ENCODE results near the gene PRRG1. TPM values are rescaled to one million over a fixed set of nuclear protein-coding genes. Genes with fewer than 3 reads are reported as not detected.
"Not testable (repeated sequence)": the region's sequence is repeated elsewhere in the genome, so short reads cannot be mapped to it uniquely, and the experiment has no call there.

The PRRG1 gene
- polyA plus RNA-seq, 1 donor from 2014 or later = 9.1 TPM

DNA sequence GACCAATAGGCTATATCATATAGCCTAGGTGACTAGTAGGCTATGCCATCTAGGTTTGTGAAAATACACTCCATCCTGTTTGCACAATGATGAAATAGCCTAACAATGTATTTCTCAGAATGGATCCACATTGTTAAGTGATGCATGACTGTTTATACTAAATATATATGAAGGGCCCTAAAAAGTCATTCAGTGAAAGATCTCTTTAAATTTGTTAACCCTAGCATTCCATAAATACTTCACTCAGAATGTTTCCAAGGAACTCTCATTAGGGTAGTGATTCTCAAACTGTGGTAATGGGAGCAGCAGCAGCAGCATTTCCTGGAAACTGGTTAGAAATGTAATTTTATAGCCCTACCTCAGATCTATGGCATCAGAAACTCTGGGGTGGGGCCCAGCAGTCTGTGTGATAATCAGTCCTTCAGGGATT is 74.9 kb downstream of the PRRG1 start:
- Histone ChIP-seq H3K9me3 (ENCODE audit: low read length) (no peaks in the 10 kb centered on the region), H3K27me3 (ENCODE audit: insufficient read depth, low read depth, low read length) (no peaks in the 10 kb centered on the region), H2AFZ (ENCODE audit: low read depth, low read length) (no peak overlapping the region), H3K4me2 (ENCODE audit: low read length) (no peak overlapping the region), H3K36me3 (ENCODE audit: insufficient read depth, low read length) (no peaks in the 10 kb centered on the region), H4K20me1 (ENCODE audit: insufficient read depth) (no peaks in the 10 kb centered on the region), H3F3A (ENCODE audit: insufficient read depth, low read length, poor library complexity, severe bottlenecking) (no peaks in the 10 kb centered on the region), H3K79me2 (replicated peaks; ENCODE audit: insufficient read depth, low read length) (no peaks in the 10 kb centered on the region), H3K9ac (ENCODE audit: low read length) (no peak overlapping the region), H3K27ac (ENCODE audit: low read length) (no peak overlapping the region), H3K4me3 (ENCODE audit: low read length) (no peak overlapping the region), H3K9me2 (ENCODE audit: insufficient read depth, low read length) (no peaks in the 10 kb centered on the region)
- TF ChIP-seq MXI1 (conservative IDR thresholded peaks at IDR 0.05; ENCODE audit: poor library complexity, severe bottlenecking) (no peak), EP300 (conservative IDR thresholded peaks at IDR 0.05; ENCODE audit: poor library complexity, severe bottlenecking) (no peak), EZH2 (IDR thresholded peaks at IDR 0.05; ENCODE audit: borderline replicate concordance, insufficient read depth, low read length, poor library complexity, severe bottlenecking) (no peak), RAD21 (conservative IDR thresholded peaks at IDR 0.05) (no peak), SMC3 (conservative IDR thresholded peaks at IDR 0.05; ENCODE audit: poor library complexity) (no peak), TAF1 (IDR thresholded peaks at IDR 0.05; ENCODE audit: low read depth) (no peak), POLR2AphosphoS5 (IDR thresholded peaks at IDR 0.05) (no peak)
- TF ChIP-seq, protein P1, sequence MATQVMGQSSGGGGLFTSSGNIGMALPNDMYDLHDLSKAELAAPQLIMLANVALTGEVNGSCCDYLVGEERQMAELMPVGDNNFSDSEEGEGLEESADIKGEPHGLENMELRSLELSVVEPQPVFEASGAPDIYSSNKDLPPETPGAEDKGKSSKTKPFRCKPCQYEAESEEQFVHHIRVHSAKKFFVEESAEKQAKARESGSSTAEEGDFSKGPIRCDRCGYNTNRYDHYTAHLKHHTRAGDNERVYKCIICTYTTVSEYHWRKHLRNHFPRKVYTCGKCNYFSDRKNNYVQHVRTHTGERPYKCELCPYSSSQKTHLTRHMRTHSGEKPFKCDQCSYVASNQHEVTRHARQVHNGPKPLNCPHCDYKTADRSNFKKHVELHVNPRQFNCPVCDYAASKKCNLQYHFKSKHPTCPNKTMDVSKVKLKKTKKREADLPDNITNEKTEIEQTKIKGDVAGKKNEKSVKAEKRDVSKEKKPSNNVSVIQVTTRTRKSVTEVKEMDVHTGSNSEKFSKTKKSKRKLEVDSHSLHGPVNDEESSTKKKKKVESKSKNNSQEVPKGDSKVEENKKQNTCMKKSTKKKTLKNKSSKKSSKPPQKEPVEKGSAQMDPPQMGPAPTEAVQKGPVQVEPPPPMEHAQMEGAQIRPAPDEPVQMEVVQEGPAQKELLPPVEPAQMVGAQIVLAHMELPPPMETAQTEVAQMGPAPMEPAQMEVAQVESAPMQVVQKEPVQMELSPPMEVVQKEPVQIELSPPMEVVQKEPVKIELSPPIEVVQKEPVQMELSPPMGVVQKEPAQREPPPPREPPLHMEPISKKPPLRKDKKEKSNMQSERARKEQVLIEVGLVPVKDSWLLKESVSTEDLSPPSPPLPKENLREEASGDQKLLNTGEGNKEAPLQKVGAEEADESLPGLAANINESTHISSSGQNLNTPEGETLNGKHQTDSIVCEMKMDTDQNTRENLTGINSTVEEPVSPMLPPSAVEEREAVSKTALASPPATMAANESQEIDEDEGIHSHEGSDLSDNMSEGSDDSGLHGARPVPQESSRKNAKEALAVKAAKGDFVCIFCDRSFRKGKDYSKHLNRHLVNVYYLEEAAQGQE (IDR thresholded peaks at IDR 0.05; ENCODE audit: borderline replicate concordance) = no peak
- TF ChIP-seq, protein P2, sequence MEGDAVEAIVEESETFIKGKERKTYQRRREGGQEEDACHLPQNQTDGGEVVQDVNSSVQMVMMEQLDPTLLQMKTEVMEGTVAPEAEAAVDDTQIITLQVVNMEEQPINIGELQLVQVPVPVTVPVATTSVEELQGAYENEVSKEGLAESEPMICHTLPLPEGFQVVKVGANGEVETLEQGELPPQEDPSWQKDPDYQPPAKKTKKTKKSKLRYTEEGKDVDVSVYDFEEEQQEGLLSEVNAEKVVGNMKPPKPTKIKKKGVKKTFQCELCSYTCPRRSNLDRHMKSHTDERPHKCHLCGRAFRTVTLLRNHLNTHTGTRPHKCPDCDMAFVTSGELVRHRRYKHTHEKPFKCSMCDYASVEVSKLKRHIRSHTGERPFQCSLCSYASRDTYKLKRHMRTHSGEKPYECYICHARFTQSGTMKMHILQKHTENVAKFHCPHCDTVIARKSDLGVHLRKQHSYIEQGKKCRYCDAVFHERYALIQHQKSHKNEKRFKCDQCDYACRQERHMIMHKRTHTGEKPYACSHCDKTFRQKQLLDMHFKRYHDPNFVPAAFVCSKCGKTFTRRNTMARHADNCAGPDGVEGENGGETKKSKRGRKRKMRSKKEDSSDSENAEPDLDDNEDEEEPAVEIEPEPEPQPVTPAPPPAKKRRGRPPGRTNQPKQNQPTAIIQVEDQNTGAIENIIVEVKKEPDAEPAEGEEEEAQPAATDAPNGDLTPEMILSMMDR (IDR thresholded peaks at IDR 0.05; ENCODE audit: poor library complexity, severe bottlenecking) = no peak

DNA sequence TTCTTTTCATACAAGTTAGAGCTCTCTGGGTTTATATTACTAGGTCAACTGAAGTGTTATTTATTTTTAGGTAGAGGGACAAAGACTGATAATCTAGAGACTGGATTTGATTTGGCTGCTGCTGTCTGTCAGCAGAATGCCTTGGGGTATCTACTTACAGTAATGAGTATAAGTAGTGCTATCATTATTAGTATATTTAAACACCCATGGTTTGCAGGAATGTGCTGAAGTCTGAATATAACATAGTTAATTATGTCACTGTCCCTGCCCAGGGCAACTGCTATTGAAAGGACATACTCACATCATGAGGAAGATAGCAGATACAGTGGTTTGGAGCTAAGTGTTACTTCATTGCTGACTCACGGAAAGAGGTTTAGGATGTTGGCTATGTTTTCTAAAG is 76.2 kb downstream of the PRRG1 start:
- Histone ChIP-seq H2AFZ (ENCODE audit: low read depth, low read length) (no peak overlapping the region), H3K36me3 (ENCODE audit: insufficient read depth, low read length) (no peaks in the 10 kb centered on the region), H3F3A (ENCODE audit: insufficient read depth, low read length, poor library complexity, severe bottlenecking) (no peaks in the 10 kb centered on the region), H3K27ac (ENCODE audit: low read length) (no peak overlapping the region), H3K4me3 (ENCODE audit: low read length) (no peak overlapping the region), H3K9me2 (ENCODE audit: insufficient read depth, low read length) (no peaks in the 10 kb centered on the region), H3K79me2 (replicated peaks; ENCODE audit: insufficient read depth, low read length) (no peaks in the 10 kb centered on the region), H4K20me1 (ENCODE audit: insufficient read depth) (no peaks in the 10 kb centered on the region), H3K9me3 (ENCODE audit: low read length) (no peaks in the 10 kb centered on the region), H3K9ac (ENCODE audit: low read length) (no peak overlapping the region), H3K4me2 (ENCODE audit: low read length) (no peak overlapping the region), H3K27me3 (ENCODE audit: insufficient read depth, low read depth, low read length) (no peaks in the 10 kb centered on the region)
- TF ChIP-seq EZH2 (IDR thresholded peaks at IDR 0.05; ENCODE audit: borderline replicate concordance, insufficient read depth, low read length, poor library complexity, severe bottlenecking) (no peak), POLR2AphosphoS5 (IDR thresholded peaks at IDR 0.05) (no peak), SMC3 (conservative IDR thresholded peaks at IDR 0.05; ENCODE audit: poor library complexity) (no peak), TAF1 (IDR thresholded peaks at IDR 0.05; ENCODE audit: low read depth) (no peak), RAD21 (conservative IDR thresholded peaks at IDR 0.05) (no peak), EP300 (conservative IDR thresholded peaks at IDR 0.05; ENCODE audit: poor library complexity, severe bottlenecking) (no peak), MXI1 (conservative IDR thresholded peaks at IDR 0.05; ENCODE audit: poor library complexity, severe bottlenecking) (no peak)
- TF ChIP-seq, protein P1 (IDR thresholded peaks at IDR 0.05; ENCODE audit: borderline replicate concordance) = no peak
- TF ChIP-seq, protein P2 (IDR thresholded peaks at IDR 0.05; ENCODE audit: poor library complexity, severe bottlenecking) = no peak

DNA sequence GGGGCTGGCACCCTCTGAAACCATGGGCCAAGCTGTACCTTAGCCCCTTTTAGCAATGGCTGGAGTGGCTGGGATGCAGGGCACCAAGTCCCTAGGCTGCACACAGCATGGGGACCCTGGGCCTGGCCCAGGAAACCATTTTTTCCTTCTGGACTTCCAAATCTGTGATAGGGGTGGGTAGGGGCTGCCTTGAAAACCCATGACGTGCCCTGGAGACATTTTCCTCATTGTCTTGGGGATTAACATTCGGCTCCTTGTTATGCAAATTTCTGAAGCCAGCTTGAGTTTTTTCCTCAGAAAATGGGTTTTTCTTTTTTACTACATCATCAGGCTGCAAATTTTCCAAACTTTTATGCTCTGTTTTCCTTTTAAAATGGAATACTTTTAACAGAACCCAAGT is 79.8 kb downstream of the PRRG1 start:
- H3K79me2 ChIP-seq (replicated peaks; ENCODE audit: insufficient read depth, low read length); H3K4me2 ChIP-seq (ENCODE audit: low read length); H3K4me3 ChIP-seq (ENCODE audit: low read length); H2AFZ ChIP-seq (ENCODE audit: low read depth, low read length); H3K9ac ChIP-seq (ENCODE audit: low read length); H3K36me3 ChIP-seq (ENCODE audit: insufficient read depth, low read length); H4K20me1 ChIP-seq (ENCODE audit: insufficient read depth); H3K27me3 ChIP-seq (ENCODE audit: insufficient read depth, low read depth, low read length); H3F3A ChIP-seq (ENCODE audit: insufficient read depth, low read length, poor library complexity, severe bottlenecking); H3K9me3 ChIP-seq (ENCODE audit: low read length); H3K9me2 ChIP-seq (ENCODE audit: insufficient read depth, low read length); H3K27ac ChIP-seq (ENCODE audit: low read length): not testable (repeated sequence)

Measured in neural cell (in vitro differentiated cells).